ENCODE results near the gene LGALS8. TPM values are rescaled to one million over a fixed set of nuclear protein-coding genes. Genes with fewer than 3 reads are reported as not detected.

The LGALS8 gene
- 94.5 TPM for total RNA-seq (ENCODE audit: unreplicated experiment)
- long read RNA-seq, full-length matches to known transcripts, result 21 of 31 reads
- long read RNA-seq, partial matches to known transcripts, result 5 of 31 reads
- long read RNA-seq, other reads (novel, unspliced or antisense), result 5 of 31 reads

DNA sequence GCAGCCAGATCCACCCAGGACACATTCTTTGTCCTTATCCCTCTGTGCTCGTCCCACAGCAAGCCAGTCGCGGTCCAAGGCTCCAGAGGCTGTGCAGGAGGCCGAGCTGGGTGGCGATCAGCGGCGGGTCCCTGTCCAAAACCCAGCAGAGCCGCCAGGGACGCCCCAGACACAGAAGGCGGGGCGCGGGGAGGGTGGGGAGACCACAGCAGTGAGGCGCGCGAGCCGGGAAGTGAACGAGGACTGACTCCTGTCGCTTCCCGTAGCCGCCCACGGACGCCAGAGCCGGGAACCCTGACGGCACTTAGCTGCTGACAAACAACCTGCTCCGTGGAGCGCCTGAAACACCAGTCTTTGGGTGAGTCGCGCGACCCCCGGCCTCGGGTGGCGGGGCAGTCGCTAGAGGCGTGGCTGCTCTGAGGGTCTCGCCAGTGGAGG lies at the start of gene LGALS8:
LGALS8 (plus strand) TSS at position 279 of the 438 bp plus-strand sequence. CDS start 2,089 bp downstream, outside the sequence.
- peak; percentile 80 for DNase-seq (ENCODE audit: low spot score)
- H3K27ac Mint-ChIP-seq (ENCODE audit: unreplicated experiment), result peak within 1 kb of the TSS; percentile 97

DNA sequence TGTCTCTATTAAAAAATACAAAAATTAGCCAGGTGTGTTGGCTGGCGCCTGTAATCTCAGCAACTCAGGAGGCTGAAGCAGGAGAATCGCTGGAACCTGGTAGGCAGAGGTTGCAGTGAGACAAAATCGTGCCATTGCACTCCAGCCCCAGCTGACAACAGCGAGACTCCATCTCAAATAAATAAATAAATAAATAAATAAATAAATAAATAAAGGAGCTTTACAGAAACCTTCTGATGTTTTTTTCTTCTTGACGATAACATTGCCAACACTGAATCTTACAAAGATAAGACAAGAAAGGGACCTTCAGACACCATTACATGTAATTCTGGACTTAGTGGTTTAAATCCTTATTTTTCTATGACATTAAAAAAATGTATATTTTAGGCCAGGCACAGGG lies 47.8 kb upstream of the LGALS8 start:
- Mint-ChIP-seq H3K4me3 (ENCODE audit: unreplicated experiment) (no peak overlapping the region), H3K27ac (ENCODE audit: unreplicated experiment) (no peak overlapping the region), H3K36me3 (ENCODE audit: low read depth, unreplicated experiment) (no peaks in the 10 kb centered on the region), H3K4me1 (ENCODE audit: unreplicated experiment) (no peaks in the 10 kb centered on the region), H3K9me3 (ENCODE audit: unreplicated experiment) (no peaks in the 10 kb centered on the region), H3K27me3 (ENCODE audit: unreplicated experiment) (no peaks in the 10 kb centered on the region)
- TF ChIP-seq, protein P1, sequence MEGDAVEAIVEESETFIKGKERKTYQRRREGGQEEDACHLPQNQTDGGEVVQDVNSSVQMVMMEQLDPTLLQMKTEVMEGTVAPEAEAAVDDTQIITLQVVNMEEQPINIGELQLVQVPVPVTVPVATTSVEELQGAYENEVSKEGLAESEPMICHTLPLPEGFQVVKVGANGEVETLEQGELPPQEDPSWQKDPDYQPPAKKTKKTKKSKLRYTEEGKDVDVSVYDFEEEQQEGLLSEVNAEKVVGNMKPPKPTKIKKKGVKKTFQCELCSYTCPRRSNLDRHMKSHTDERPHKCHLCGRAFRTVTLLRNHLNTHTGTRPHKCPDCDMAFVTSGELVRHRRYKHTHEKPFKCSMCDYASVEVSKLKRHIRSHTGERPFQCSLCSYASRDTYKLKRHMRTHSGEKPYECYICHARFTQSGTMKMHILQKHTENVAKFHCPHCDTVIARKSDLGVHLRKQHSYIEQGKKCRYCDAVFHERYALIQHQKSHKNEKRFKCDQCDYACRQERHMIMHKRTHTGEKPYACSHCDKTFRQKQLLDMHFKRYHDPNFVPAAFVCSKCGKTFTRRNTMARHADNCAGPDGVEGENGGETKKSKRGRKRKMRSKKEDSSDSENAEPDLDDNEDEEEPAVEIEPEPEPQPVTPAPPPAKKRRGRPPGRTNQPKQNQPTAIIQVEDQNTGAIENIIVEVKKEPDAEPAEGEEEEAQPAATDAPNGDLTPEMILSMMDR (IDR thresholded peaks at IDR 0.05; ENCODE audit: unreplicated experiment), result no peak
- DNase-seq (ENCODE audit: low spot score), result no peak

More for the DNA sequence above, at the start of gene LGALS8:
- Mint-ChIP-seq H3K9me3 (ENCODE audit: unreplicated experiment) (no peaks in the 10 kb centered on the region), H3K4me1 (ENCODE audit: unreplicated experiment) (peaks cover 30% of the 10 kb centered on the region), H3K36me3 (ENCODE audit: low read depth, unreplicated experiment) (peaks cover 18% of the 10 kb centered on the region), H3K4me3 (ENCODE audit: unreplicated experiment) (peak within 1 kb of the TSS; percentile 95), H3K27me3 (ENCODE audit: unreplicated experiment) (peaks cover 11% of the 10 kb centered on the region)
- TF ChIP-seq, protein P1 (IDR thresholded peaks at IDR 0.05; ENCODE audit: unreplicated experiment), result no peak

DNA sequence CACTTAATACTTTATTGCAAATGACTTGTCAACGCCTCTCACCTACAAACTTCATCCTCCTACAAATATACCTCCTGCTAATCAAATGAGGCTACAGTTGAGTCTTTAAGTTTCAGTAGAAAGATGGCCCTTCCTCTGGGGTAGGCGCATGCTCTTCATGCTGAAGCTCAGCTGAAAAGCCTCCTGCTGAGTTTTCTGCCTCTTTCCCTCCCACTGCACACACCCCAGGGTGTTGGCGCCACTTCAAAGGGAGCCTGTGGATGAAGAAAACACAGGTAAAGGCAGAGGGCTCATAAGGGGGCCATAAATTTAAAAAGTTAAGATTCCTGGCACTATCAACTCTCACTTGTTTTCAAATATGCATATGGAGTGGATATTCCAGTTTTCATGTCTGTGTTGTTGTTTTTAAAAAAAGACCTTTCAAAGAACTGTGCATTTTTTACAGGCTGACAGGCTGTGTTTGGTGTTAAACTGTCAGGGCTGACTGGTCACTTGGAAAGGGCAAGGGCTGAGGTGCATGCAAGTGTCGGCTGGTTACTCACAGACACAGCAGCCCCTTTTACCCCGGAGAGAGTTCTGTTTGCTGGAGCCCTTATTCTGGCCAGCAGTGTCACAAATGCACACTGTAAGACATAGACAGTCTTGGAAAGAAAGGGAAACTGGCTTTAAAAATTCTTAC lies 42.9 kb upstream of the LGALS8 start:
- Mint-ChIP-seq H3K36me3 (ENCODE audit: low read depth, unreplicated experiment) (peaks cover 17% of the 10 kb centered on the region), H3K4me3 (ENCODE audit: unreplicated experiment) (no peak overlapping the region), H3K4me1 (ENCODE audit: unreplicated experiment) (no peaks in the 10 kb centered on the region), H3K27ac (ENCODE audit: unreplicated experiment) (no peak overlapping the region), H3K9me3 (ENCODE audit: unreplicated experiment) (no peaks in the 10 kb centered on the region), H3K27me3 (ENCODE audit: unreplicated experiment) (no peaks in the 10 kb centered on the region)
- TF ChIP-seq, protein P1 (IDR thresholded peaks at IDR 0.05; ENCODE audit: unreplicated experiment), result no peak
- DNase-seq (ENCODE audit: low spot score), result no peak

DNA sequence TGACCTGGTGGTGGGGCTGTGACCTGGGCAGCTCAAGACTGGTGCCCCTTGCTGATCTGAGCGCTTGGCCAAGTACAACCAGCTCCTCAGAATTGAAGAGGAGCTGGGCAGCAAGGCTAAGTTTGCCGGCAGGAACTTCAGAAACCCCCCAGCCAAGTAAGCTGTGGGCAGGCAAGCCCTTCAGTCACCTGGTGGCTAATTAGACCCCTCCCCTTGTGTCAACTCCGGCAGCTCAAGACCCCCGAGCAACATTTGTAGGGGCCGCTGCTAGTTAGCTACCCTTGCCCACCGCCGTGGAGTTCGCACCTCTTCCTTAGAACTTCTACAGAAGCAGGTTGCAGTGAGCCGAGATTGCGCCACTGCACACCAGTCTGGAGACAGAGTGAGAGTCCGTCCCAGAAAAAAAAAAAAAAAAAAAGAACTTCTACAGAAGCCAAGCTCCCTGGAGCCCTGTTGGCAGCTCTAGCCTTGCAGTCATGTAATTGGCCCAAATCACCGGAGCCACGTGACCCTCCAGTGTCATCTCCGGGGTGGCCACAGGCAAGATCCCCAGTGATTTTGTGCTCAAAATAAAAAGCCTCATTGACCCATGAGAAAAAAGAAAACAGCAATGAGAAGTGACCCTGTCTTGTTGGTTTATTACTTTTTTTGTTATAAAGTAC lies 39.3 kb upstream of the LGALS8 start:
- Mint-ChIP-seq H3K4me3 (ENCODE audit: unreplicated experiment) (no peak overlapping the region), H3K27me3 (ENCODE audit: unreplicated experiment) (no peaks in the 10 kb centered on the region), H3K27ac (ENCODE audit: unreplicated experiment) (no peak overlapping the region), H3K4me1 (ENCODE audit: unreplicated experiment) (no peaks in the 10 kb centered on the region), H3K9me3 (ENCODE audit: unreplicated experiment) (no peaks in the 10 kb centered on the region), H3K36me3 (ENCODE audit: low read depth, unreplicated experiment) (peaks cover 17% of the 10 kb centered on the region)
- DNase-seq (ENCODE audit: low spot score), result no peak
- TF ChIP-seq, protein P1 (IDR thresholded peaks at IDR 0.05; ENCODE audit: unreplicated experiment), result no peak
